D721Med (cell line): ENCODE data around the gene TOGARAM2.

Experiments used
- DNase-seq: peaks from one replicate; pipeline ENCODE4 v3.0.0; 2011; ENCODE audit warnings: low spot score; ENCODE audit not compliant: insufficient read length
- FAIRE-seq: peaks from 2 replicates; lab custom pipeline; 2011; peaks lifted over from hg19 to GRCh38; lab: Jason Lieb, UNC
- CTCF ChIP-seq: IDR thresholded peaks from 2 replicates; pipeline ENCODE4 v1.5.1; 2012; ENCODE audit warnings: mild to moderate bottlenecking, control low read depth; ENCODE audit not compliant: insufficient read depth; ENCODE audit errors: missing control alignments

The TOGARAM2 gene

GRCh38 chr2:28960401-28960800 lies 20.7 kb upstream of the TOGARAM2 start:
- FAIRE-seq (no peak), DNase-seq (no peak)
- no peak for TF ChIP-seq CTCF

GRCh38 chr2:28962505-28962904 lies 18.6 kb upstream of the TOGARAM2 start:
- DNase-seq (no peak), FAIRE-seq (no peak)
- TF ChIP-seq CTCF: no peak

- DNase-seq (no peak), FAIRE-seq (no peak)
- TF ChIP-seq CTCF: no peak
These were observed 10.5 kb upstream of the TOGARAM2 start for GRCh38 chr2:28970464-28971160.

- no peak for DNase-seq
- FAIRE-seq: no peak
- no peak for TF ChIP-seq CTCF
These were observed 8.2 kb upstream of the TOGARAM2 start for GRCh38 chr2:28972778-28973335.

GRCh38 chr2:28974252-28974651 lies 6.8 kb upstream of the TOGARAM2 start:
- DNase-seq: no peak
- TF ChIP-seq CTCF: no peak
- no peak for FAIRE-seq

GRCh38 chr2:28975671-28976070 lies 5.4 kb upstream of the TOGARAM2 start:
- FAIRE-seq: no peak
- no peak for TF ChIP-seq CTCF
- no peak for DNase-seq

GRCh38 chr2:28976584-28976983 lies 4.5 kb upstream of the TOGARAM2 start:
- FAIRE-seq: no peak
- TF ChIP-seq CTCF: no peak
- DNase-seq: no peak
